Sigmoid colon (tissue), 4 donors: Measurements from ENCODE around the gene LIME1.

Experiments
- EP300 ChIP-seq, 4 donors: sonication (generic); formaldehyde crosslinking; IDR thresholded peaks; one replicate each; pipeline ENCODE4 v1.6.1; 2017; ENCODE audit warnings: antibody characterized with exemption in 4 of 4
- POLR2A ChIP-seq, 2 donors: fragments of 450-650 bp; IDR thresholded peaks; one replicate each; pipeline ENCODE4 v1.6.1; 2016; ENCODE audit warnings: antibody characterized with exemption in 2 of 2, mild to moderate bottlenecking in 2 of 2, moderate library complexity in 2 of 2
- POLR2AphosphoS5 ChIP-seq, 4 donors: sonication (generic); formaldehyde crosslinking; IDR thresholded peaks; one replicate each; pipeline ENCODE4 v1.6.1; 2017; ENCODE audit warnings: antibody characterized with exemption in 4 of 4
- TF ChIP-seq, protein P1 (sequence below), 4 experiments: fragments of 450-650 bp in 3 of 4; fragments of 200-600 bp in 1 of 4; IDR thresholded peaks; one replicate each; pipeline ENCODE4 v1.5.1; 2016 to 2019; ENCODE audit warnings: antibody characterized with exemption in 4 of 4, mild to moderate bottlenecking in 3 of 4, moderate library complexity in 2 of 4

DNA sequence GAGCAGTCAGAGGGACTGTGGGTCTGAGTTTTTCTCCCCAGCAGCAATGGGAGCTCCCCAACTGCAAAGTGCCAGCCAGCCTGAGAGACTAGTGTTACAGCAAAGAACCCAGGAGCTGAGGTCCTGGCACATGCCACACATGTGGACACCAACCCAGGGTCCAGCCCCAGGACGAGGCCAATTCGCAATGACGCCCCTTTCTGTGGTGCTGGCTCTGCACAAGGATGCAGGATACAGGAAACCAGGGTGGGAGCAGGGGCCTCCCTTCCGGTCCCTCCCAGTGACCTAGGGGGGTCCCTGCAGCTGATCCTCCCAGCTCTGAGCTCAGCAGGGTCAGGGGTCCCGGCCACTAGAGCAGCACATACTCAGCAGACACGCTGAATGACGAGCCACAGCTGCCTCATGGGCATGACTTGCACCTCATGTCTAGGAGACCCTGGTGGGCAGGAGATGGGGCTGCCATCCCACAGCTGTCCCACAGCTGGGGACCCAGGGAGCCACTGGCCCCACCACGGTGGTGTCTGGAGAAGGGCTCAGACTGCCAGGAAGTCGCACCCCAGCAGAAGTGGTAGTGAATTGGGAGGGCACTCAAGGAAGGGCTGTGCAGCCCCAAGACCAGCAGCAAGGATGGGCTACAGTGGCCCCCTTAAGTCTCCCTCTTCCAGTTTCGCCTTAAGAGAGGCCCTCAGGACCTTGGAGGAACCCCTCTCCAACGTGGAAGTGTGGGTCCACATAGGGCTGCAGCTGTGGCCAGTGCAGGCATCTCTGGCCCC is 32.3 kb upstream of the LIME1 start:
- no peak for TF ChIP-seq EP300 (IDR thresholded peaks at IDR 0.05)
- TF ChIP-seq, protein P1, sequence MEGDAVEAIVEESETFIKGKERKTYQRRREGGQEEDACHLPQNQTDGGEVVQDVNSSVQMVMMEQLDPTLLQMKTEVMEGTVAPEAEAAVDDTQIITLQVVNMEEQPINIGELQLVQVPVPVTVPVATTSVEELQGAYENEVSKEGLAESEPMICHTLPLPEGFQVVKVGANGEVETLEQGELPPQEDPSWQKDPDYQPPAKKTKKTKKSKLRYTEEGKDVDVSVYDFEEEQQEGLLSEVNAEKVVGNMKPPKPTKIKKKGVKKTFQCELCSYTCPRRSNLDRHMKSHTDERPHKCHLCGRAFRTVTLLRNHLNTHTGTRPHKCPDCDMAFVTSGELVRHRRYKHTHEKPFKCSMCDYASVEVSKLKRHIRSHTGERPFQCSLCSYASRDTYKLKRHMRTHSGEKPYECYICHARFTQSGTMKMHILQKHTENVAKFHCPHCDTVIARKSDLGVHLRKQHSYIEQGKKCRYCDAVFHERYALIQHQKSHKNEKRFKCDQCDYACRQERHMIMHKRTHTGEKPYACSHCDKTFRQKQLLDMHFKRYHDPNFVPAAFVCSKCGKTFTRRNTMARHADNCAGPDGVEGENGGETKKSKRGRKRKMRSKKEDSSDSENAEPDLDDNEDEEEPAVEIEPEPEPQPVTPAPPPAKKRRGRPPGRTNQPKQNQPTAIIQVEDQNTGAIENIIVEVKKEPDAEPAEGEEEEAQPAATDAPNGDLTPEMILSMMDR (IDR thresholded peaks at IDR 0.05), result no peak
- no peak for TF ChIP-seq POLR2A (IDR thresholded peaks at IDR 0.05)
- TF ChIP-seq POLR2AphosphoS5 (IDR thresholded peaks at IDR 0.05), result no peak
